ENCODE data around the gene LINC00632.

Gene LINC00632

GRCh38 chrX:140697618-140698017, 11.9 kb upstream of the LINC00632 start:
- TF ChIP-seq CTCF (IDR thresholded peaks at IDR 0.05; ENCODE audit: unreplicated experiment in 3 of 3), result peak in 1 of 3 experiments; percentile 27
- no peak overlapping the region for H3K4me3 Mint-ChIP-seq
- no peaks in the 10 kb centered on the region for H3K27me3 Mint-ChIP-seq (ENCODE audit: low read depth)
- no peaks in the 10 kb centered on the region for H3K4me1 Mint-ChIP-seq
- H3K27ac Mint-ChIP-seq, result no peak overlapping the region
- H3K36me3 Mint-ChIP-seq (ENCODE audit: low read depth), result no peaks in the 10 kb centered on the region
- peaks cover 3% of the 10 kb centered on the region for H3K9me3 Mint-ChIP-seq

- TF ChIP-seq CTCF (IDR thresholded peaks at IDR 0.05; ENCODE audit: unreplicated experiment in 3 of 3), result peak; percentile 26 to 55 (median 41)
- H3K27ac Mint-ChIP-seq, result no peak overlapping the region
- no peaks in the 10 kb centered on the region for H3K9me3 Mint-ChIP-seq
- no peaks in the 10 kb centered on the region for H3K27me3 Mint-ChIP-seq (ENCODE audit: low read depth)
- H3K36me3 Mint-ChIP-seq (ENCODE audit: low read depth), result no peaks in the 10 kb centered on the region
- H3K4me1 Mint-ChIP-seq, result no peaks in the 10 kb centered on the region
- no peak overlapping the region for H3K4me3 Mint-ChIP-seq
Observed at GRCh38 chrX:140701480-140701879, 8.1 kb upstream of the LINC00632 start.

- Mint-ChIP-seq H3K9me3 (no peaks in the 10 kb centered on the region), H3K4me1 (peaks cover 14% of the 10 kb centered on the region), H3K4me3 (peak overlapping the region; percentile 81 to 87 (median 84)), H3K36me3 (ENCODE audit: low read depth) (no peaks in the 10 kb centered on the region), H3K27me3 (ENCODE audit: low read depth) (no peaks in the 10 kb centered on the region), H3K27ac (peak overlapping the region; percentile 77 to 90 (median 86))
- no peak for TF ChIP-seq CTCF (IDR thresholded peaks at IDR 0.05; ENCODE audit: unreplicated experiment in 3 of 3)
Observed at GRCh38 chrX:140710710-140711109, 1.2 kb downstream of the LINC00632 start.

- Mint-ChIP-seq H3K36me3 (ENCODE audit: low read depth) (no peaks in the 10 kb centered on the region), H3K4me1 (peaks cover 14% of the 10 kb centered on the region), H3K27ac (peak overlapping the region in 1 of 3 experiments; percentile 73), H3K9me3 (no peaks in the 10 kb centered on the region), H3K4me3 (peak overlapping the region; percentile 37 to 58 (median 44)), H3K27me3 (ENCODE audit: low read depth) (no peaks in the 10 kb centered on the region)
- no peak for TF ChIP-seq CTCF (IDR thresholded peaks at IDR 0.05; ENCODE audit: unreplicated experiment in 3 of 3)
Observed at GRCh38 chrX:140711894-140712293, 2.3 kb downstream of the LINC00632 start.

GRCh38 chrX:140712413-140713173, 3.0 kb downstream of the LINC00632 start:
- Mint-ChIP-seq H3K4me3 (no peak overlapping the region), H3K27me3 (ENCODE audit: low read depth) (no peaks in the 10 kb centered on the region), H3K27ac (no peak overlapping the region), H3K4me1 (peaks cover 14% of the 10 kb centered on the region), H3K36me3 (ENCODE audit: low read depth) (no peaks in the 10 kb centered on the region), H3K9me3 (no peaks in the 10 kb centered on the region)
- no peak for TF ChIP-seq CTCF (IDR thresholded peaks at IDR 0.05; ENCODE audit: unreplicated experiment in 3 of 3)

- H3K36me3 Mint-ChIP-seq (ENCODE audit: low read depth), result no peaks in the 10 kb centered on the region
- H3K4me1 Mint-ChIP-seq, result peaks cover 14% of the 10 kb centered on the region
- no peaks in the 10 kb centered on the region for H3K27me3 Mint-ChIP-seq (ENCODE audit: low read depth)
- TF ChIP-seq CTCF (IDR thresholded peaks at IDR 0.05; ENCODE audit: unreplicated experiment in 3 of 3), result no peak
- no peaks in the 10 kb centered on the region for H3K9me3 Mint-ChIP-seq
- no peak overlapping the region for H3K27ac Mint-ChIP-seq
- H3K4me3 Mint-ChIP-seq, result no peak overlapping the region
Observed at GRCh38 chrX:140713174-140713539, 3.6 kb downstream of the LINC00632 start.
